DOHH2 (cell line): ENCODE data around the gene CASP8.

ENCODE experiments used
- CTCF ChIP-seq: fragments of 200-600 bp; sonication (generic); IDR thresholded peaks from one replicate; pipeline ENCODE4 v1.5.1; 2014; ENCODE audit warnings: antibody characterized with exemption, mild to moderate bottlenecking, low read depth, low read length; ENCODE audit not compliant: poor library complexity, severe bottlenecking
- EZH2phosphoT487 ChIP-seq: fragments of 200-600 bp; sonication (generic); IDR thresholded peaks from 2 replicates; pipeline ENCODE4 v1.6.1; 2017; ENCODE audit warnings: borderline replicate concordance, mild to moderate bottlenecking, antibody characterized with exemption, low read length, moderate library complexity, mixed read lengths

- TF ChIP-seq CTCF (no peak), EZH2phosphoT487 (no peak)
Measured at GRCh38 chr2:201216918-201217317, 43.4 kb upstream of the CASP8 start.
